Measurements from ENCODE around the gene PNPLA8.

The PNPLA8 gene

GRCh38 chr7:108464743-108465142, 61.2 kb downstream of the PNPLA8 start:
- no peak for DNase-seq

GRCh38 chr7:108463613-108464012, 62.3 kb downstream of the PNPLA8 start:
- no peak for DNase-seq

- no peak for DNase-seq
Observed at GRCh38 chr7:108461840-108462239, 64.1 kb downstream of the PNPLA8 start.

GRCh38 chr7:108460964-108461363, 65.0 kb downstream of the PNPLA8 start:
- no peak for DNase-seq

GRCh38 chr7:108459922-108460551, 65.9 kb downstream of the PNPLA8 start:
- no peak for DNase-seq

GRCh38 chr7:108457871-108458270, 68.1 kb downstream of the PNPLA8 start:
- DNase-seq, result no peak

GRCh38 chr7:108456845-108457540, 68.9 kb downstream of the PNPLA8 start:
- no peak for DNase-seq

GRCh38 chr7:108455998-108456677, 69.8 kb downstream of the PNPLA8 start, which contains the start of gene NRCAM:
TSS of gene NRCAM (minus strand) at chr7:108456436. CDS start at chr7:108240064, 216,372 bp downstream.
- peak; percentile 23 to 49 for DNase-seq

- DNase-seq, result peak in 1 of 2 donors; percentile 22
Observed at GRCh38 chr7:108455551-108455997, 70.4 kb downstream of the PNPLA8 start.

GRCh38 chr7:108454674-108455550, 71.0 kb downstream of the PNPLA8 start:
- DNase-seq, result peak; percentile 23 to 28

- no peak for DNase-seq
Observed at GRCh38 chr7:108454317-108454673, 71.6 kb downstream of the PNPLA8 start.

GRCh38 chr7:108453320-108453719, 72.6 kb downstream of the PNPLA8 start:
- DNase-seq, result no peak

GRCh38 chr7:108452707-108453106, 73.2 kb downstream of the PNPLA8 start:
- no peak for DNase-seq

GRCh38 chr7:108451296-108451848, 74.6 kb downstream of the PNPLA8 start:
- no peak for DNase-seq

GRCh38 chr7:108450160-108450559, 75.8 kb downstream of the PNPLA8 start:
- DNase-seq, result no peak

GRCh38 chr7:108449521-108449920, 76.4 kb downstream of the PNPLA8 start:
- no peak for DNase-seq

GRCh38 chr7:108448584-108449505, 77.1 kb downstream of the PNPLA8 start:
- no peak for DNase-seq

- DNase-seq, result peak in 1 of 2 donors; percentile 31
Observed at GRCh38 chr7:108442039-108442568, 83.8 kb downstream of the PNPLA8 start.

- DNase-seq, result no peak
Observed at GRCh38 chr7:108441392-108441955, 84.5 kb downstream of the PNPLA8 start.

GRCh38 chr7:108440613-108441012, 85.3 kb downstream of the PNPLA8 start:
- no peak for DNase-seq

- no peak for DNase-seq
Observed at GRCh38 chr7:108436906-108437305, 89.0 kb downstream of the PNPLA8 start.
